ENCODE measurements around the gene GOLGA6L26. TPM values are rescaled to one million over a fixed set of nuclear protein-coding genes. Genes with fewer than 3 reads are reported as not detected.

The GOLGA6L26 gene
- total RNA-seq, 1 experiment from 2014 or later: not detected

Other genes starting within 250 kb of the GOLGA6L26 start
- gene GOLGA6L1, start 197.4 kb downstream of the GOLGA6L26 start, total RNA-seq (2014; rRNA removed; shearing (Covaris generic)): not detected in 2 replicates
- 0.48 and 0.78 TPM in 2 replicates for gene GOLGA8S, start 20.6 kb upstream of the GOLGA6L26 start, total RNA-seq (2014; rRNA removed; shearing (Covaris generic))
- not detected in 2 replicates for gene GOLGA6L2, start 113.0 kb upstream of the GOLGA6L26 start, total RNA-seq (2014; rRNA removed; shearing (Covaris generic))
- gene MKRN3, start 231.5 kb upstream of the GOLGA6L26 start, total RNA-seq (2014; rRNA removed; shearing (Covaris generic)): 3.5 and 3.6 TPM in 2 replicates